Erythroblast (primary cell): ENCODE results near the gene TMEM108.

Source experiments
- GATA1 ChIP-seq: IDR thresholded peaks from 2 replicates; pipeline ENCODE4 v1.6.1; 2011; ENCODE audit warnings: low read depth, mild to moderate bottlenecking, control low read depth, low read length, moderate library complexity
- POLR2A ChIP-seq: IDR thresholded peaks from 2 replicates; pipeline ENCODE4 v1.6.1; 2011; ENCODE audit warnings: mild to moderate bottlenecking, low read length

DNA sequence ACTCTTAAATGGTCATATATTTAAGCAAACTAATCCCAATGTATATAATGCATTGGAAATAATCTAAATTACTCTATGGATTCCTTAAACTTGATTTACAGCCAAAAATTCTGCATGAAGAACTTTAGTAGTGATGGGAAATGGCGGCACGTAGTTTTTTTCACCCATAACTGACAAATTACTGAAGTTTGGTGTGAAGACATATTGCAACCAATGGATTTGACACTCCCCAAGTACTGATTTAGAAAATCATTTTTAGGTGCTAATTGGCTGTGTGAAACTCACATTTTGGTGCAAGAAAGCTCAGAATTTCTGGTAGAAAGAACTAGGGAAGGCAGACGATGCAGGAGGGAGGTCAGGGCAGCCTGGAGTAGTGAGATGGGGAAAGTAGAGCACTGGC is 19.3 kb upstream of the TMEM108 start:
- TF ChIP-seq POLR2A (no peak), GATA1 (no peak)
